Stimulated activated memory B cell treated with anti-CD40 and anti-IgM and Interleukin-4, amounts not matched to agents 10 μg/mL and 1 μg/mL and 100 μg/mL, for 72 hours (primary cell): ENCODE data around the gene NRIP3.

Experiments used
- ATAC-seq: fragments of 150-1000 bp; cut with Tn5 transposase; 2 replicates; pipeline ENCODE4 v1.10.0; 2021
- H3K27ac Mint-ChIP-seq: one replicate; pipeline ENCODE4 v1.8.0; 2022; ENCODE audit warnings: mild to moderate bottlenecking, mixed read lengths
- H3K27me3 Mint-ChIP-seq: one replicate; pipeline ENCODE4 v1.8.0; 2022; ENCODE audit warnings: mixed read lengths
- H3K36me3 Mint-ChIP-seq: one replicate; pipeline ENCODE4 v1.8.0; 2022; ENCODE audit warnings: mixed read lengths
- H3K4me1 Mint-ChIP-seq: one replicate; pipeline ENCODE4 v1.8.0; 2022; ENCODE audit warnings: mixed read lengths
- H3K4me3 Mint-ChIP-seq: one replicate; pipeline ENCODE4 v1.8.0; 2022; ENCODE audit warnings: mild to moderate bottlenecking, moderate library complexity, mixed read lengths
- H3K9me3 Mint-ChIP-seq: one replicate; pipeline ENCODE4 v1.8.0; 2022; ENCODE audit warnings: mixed read lengths

The NRIP3 gene

GRCh38 chr11:9003573-9004182 is at the start of gene NRIP3:
TSS of gene NRIP3 (minus strand) at chr11:9004001. CDS start at chr11:9003935, 66 bp downstream.
- Mint-ChIP-seq H3K27ac (no peak within 1 kb of the TSS), H3K27me3 (peaks cover 58% of the 10 kb centered on the region), H3K4me1 (peaks cover 6% of the 10 kb centered on the region), H3K36me3 (no peaks in the 10 kb centered on the region), H3K9me3 (no peaks in the 10 kb centered on the region), H3K4me3 (peak within 1 kb of the TSS; percentile 72)
- peak; percentile 74 for ATAC-seq

GRCh38 chr11:9052316-9052715 is 48.5 kb upstream of the NRIP3 start:
- Mint-ChIP-seq H3K27ac (no peak overlapping the region), H3K9me3 (no peaks in the 10 kb centered on the region), H3K4me3 (no peak overlapping the region), H3K36me3 (no peaks in the 10 kb centered on the region), H3K4me1 (no peaks in the 10 kb centered on the region), H3K27me3 (no peaks in the 10 kb centered on the region)
- ATAC-seq = no peak

- no peaks in the 10 kb centered on the region for H3K27me3 Mint-ChIP-seq
- no peaks in the 10 kb centered on the region for H3K36me3 Mint-ChIP-seq
- H3K4me3 Mint-ChIP-seq = no peak overlapping the region
- ATAC-seq = no peak
- no peaks in the 10 kb centered on the region for H3K4me1 Mint-ChIP-seq
- no peak overlapping the region for H3K27ac Mint-ChIP-seq
- no peaks in the 10 kb centered on the region for H3K9me3 Mint-ChIP-seq
Measured at GRCh38 chr11:9049959-9050358, 46.2 kb upstream of the NRIP3 start.

- no peaks in the 10 kb centered on the region for H3K4me1 Mint-ChIP-seq
- H3K27ac Mint-ChIP-seq = no peak overlapping the region
- H3K27me3 Mint-ChIP-seq = no peaks in the 10 kb centered on the region
- no peak overlapping the region for H3K4me3 Mint-ChIP-seq
- H3K36me3 Mint-ChIP-seq = no peaks in the 10 kb centered on the region
- ATAC-seq = no peak
- no peaks in the 10 kb centered on the region for H3K9me3 Mint-ChIP-seq
Measured at GRCh38 chr11:9047964-9048523, 44.2 kb upstream of the NRIP3 start.

- Mint-ChIP-seq H3K36me3 (no peaks in the 10 kb centered on the region), H3K27ac (no peak overlapping the region), H3K4me3 (no peak overlapping the region), H3K4me1 (no peaks in the 10 kb centered on the region), H3K27me3 (no peaks in the 10 kb centered on the region), H3K9me3 (no peaks in the 10 kb centered on the region)
- no peak for ATAC-seq
Measured at GRCh38 chr11:9046481-9046880, 42.7 kb upstream of the NRIP3 start.

GRCh38 chr11:9042488-9042887 is 38.7 kb upstream of the NRIP3 start:
- Mint-ChIP-seq H3K9me3 (no peaks in the 10 kb centered on the region), H3K36me3 (no peaks in the 10 kb centered on the region), H3K4me3 (no peak overlapping the region), H3K27me3 (no peaks in the 10 kb centered on the region), H3K4me1 (peaks cover 7% of the 10 kb centered on the region), H3K27ac (no peak overlapping the region)
- no peak for ATAC-seq

GRCh38 chr11:9041747-9042146 is 37.9 kb upstream of the NRIP3 start:
- no peaks in the 10 kb centered on the region for H3K27me3 Mint-ChIP-seq
- H3K4me3 Mint-ChIP-seq = no peak overlapping the region
- ATAC-seq = no peak
- peaks cover 7% of the 10 kb centered on the region for H3K4me1 Mint-ChIP-seq
- H3K9me3 Mint-ChIP-seq = no peaks in the 10 kb centered on the region
- H3K27ac Mint-ChIP-seq = no peak overlapping the region
- no peaks in the 10 kb centered on the region for H3K36me3 Mint-ChIP-seq

GRCh38 chr11:9040410-9040809 is 36.6 kb upstream of the NRIP3 start:
- Mint-ChIP-seq H3K4me1 (peaks cover 7% of the 10 kb centered on the region), H3K27ac (no peak overlapping the region)

GRCh38 chr11:9039863-9040262 is 36.1 kb upstream of the NRIP3 start:
- ATAC-seq = no peak
- Mint-ChIP-seq H3K27me3 (no peaks in the 10 kb centered on the region), H3K4me1 (peaks cover 7% of the 10 kb centered on the region), H3K9me3 (no peaks in the 10 kb centered on the region), H3K27ac (no peak overlapping the region), H3K36me3 (no peaks in the 10 kb centered on the region), H3K4me3 (no peak overlapping the region)

More at GRCh38 chr11:9040410-9040809, 36.6 kb upstream of the NRIP3 start:
- no peaks in the 10 kb centered on the region for H3K9me3 Mint-ChIP-seq
- no peak overlapping the region for H3K4me3 Mint-ChIP-seq
- H3K27me3 Mint-ChIP-seq = no peaks in the 10 kb centered on the region
- no peaks in the 10 kb centered on the region for H3K36me3 Mint-ChIP-seq
- ATAC-seq = no peak

- Mint-ChIP-seq H3K27ac (no peak overlapping the region), H3K4me1 (peaks cover 7% of the 10 kb centered on the region), H3K4me3 (no peak overlapping the region), H3K27me3 (no peaks in the 10 kb centered on the region), H3K9me3 (no peaks in the 10 kb centered on the region), H3K36me3 (no peaks in the 10 kb centered on the region)
- peak; percentile 50 for ATAC-seq
Measured at GRCh38 chr11:9039198-9039597, 35.4 kb upstream of the NRIP3 start.

- Mint-ChIP-seq H3K4me1 (peaks cover 7% of the 10 kb centered on the region), H3K36me3 (no peaks in the 10 kb centered on the region), H3K4me3 (no peak overlapping the region), H3K9me3 (no peaks in the 10 kb centered on the region), H3K27me3 (no peaks in the 10 kb centered on the region), H3K27ac (no peak overlapping the region)
- no peak for ATAC-seq
Measured at GRCh38 chr11:9038541-9038940, 34.7 kb upstream of the NRIP3 start.

GRCh38 chr11:9037963-9038362 is 34.2 kb upstream of the NRIP3 start:
- no peak for ATAC-seq
- no peaks in the 10 kb centered on the region for H3K36me3 Mint-ChIP-seq
- H3K27me3 Mint-ChIP-seq = no peaks in the 10 kb centered on the region
- H3K4me3 Mint-ChIP-seq = no peak overlapping the region
- no peaks in the 10 kb centered on the region for H3K9me3 Mint-ChIP-seq
- peaks cover 7% of the 10 kb centered on the region for H3K4me1 Mint-ChIP-seq
- H3K27ac Mint-ChIP-seq = no peak overlapping the region

- no peaks in the 10 kb centered on the region for H3K9me3 Mint-ChIP-seq
- H3K4me3 Mint-ChIP-seq = no peak overlapping the region
- H3K4me1 Mint-ChIP-seq = peaks cover 7% of the 10 kb centered on the region
- no peaks in the 10 kb centered on the region for H3K36me3 Mint-ChIP-seq
- no peaks in the 10 kb centered on the region for H3K27me3 Mint-ChIP-seq
- no peak for ATAC-seq
- no peak overlapping the region for H3K27ac Mint-ChIP-seq
Measured at GRCh38 chr11:9037046-9037780, 33.4 kb upstream of the NRIP3 start.

GRCh38 chr11:9030601-9031000 is 26.8 kb upstream of the NRIP3 start:
- no peak for ATAC-seq
- Mint-ChIP-seq H3K9me3 (no peaks in the 10 kb centered on the region), H3K27ac (no peak overlapping the region), H3K36me3 (no peaks in the 10 kb centered on the region), H3K27me3 (peaks cover 10% of the 10 kb centered on the region), H3K4me1 (no peaks in the 10 kb centered on the region), H3K4me3 (no peak overlapping the region)

- Mint-ChIP-seq H3K36me3 (no peaks in the 10 kb centered on the region), H3K4me3 (no peak overlapping the region), H3K27ac (no peak overlapping the region), H3K27me3 (peaks cover 10% of the 10 kb centered on the region), H3K9me3 (no peaks in the 10 kb centered on the region), H3K4me1 (no peaks in the 10 kb centered on the region)
- no peak for ATAC-seq
Measured at GRCh38 chr11:9029422-9029821, 25.6 kb upstream of the NRIP3 start.

- Mint-ChIP-seq H3K9me3 (no peaks in the 10 kb centered on the region), H3K4me3 (no peak overlapping the region), H3K4me1 (no peaks in the 10 kb centered on the region), H3K27me3 (peaks cover 10% of the 10 kb centered on the region), H3K27ac (no peak overlapping the region), H3K36me3 (no peaks in the 10 kb centered on the region)
- ATAC-seq = no peak
Measured at GRCh38 chr11:9028581-9028980, 24.8 kb upstream of the NRIP3 start.
